Endothelial cell of umbilical vein (primary cell): ENCODE data around the gene NTN1. TPM values are rescaled to one million over a fixed set of nuclear protein-coding genes. Genes with fewer than 3 reads are reported as not detected.

Source experiments
- BruUV-seq: library from RNA; stranded (reverse); fragments of 400-500 nt; replicated peaks from 2 replicates; lab custom pipeline; 2021; lab: Mats Ljungman, UMichigan
- CTCF ChIA-PET: fragments of 300-600, 350-600 bp; sonication (Branson Sonifier 250); formaldehyde crosslinking; loops from one replicate; lab custom pipeline; 2021; ENCODE audit warnings: antibody characterized with exemption, inconsistent platforms; lab: Charles Lee
- POLR2A ChIA-PET: fragments of 300-600, 350-600 bp; sonication (Branson Sonifier 250); formaldehyde crosslinking; loops from one replicate; lab custom pipeline; 2021; ENCODE audit warnings: antibody characterized with exemption, inconsistent platforms; lab: Charles Lee
- DNase-seq: peaks from one replicate; pipeline ENCODE4 v3.0.0-alpha.2; 2011; ENCODE audit warnings: low read depth, low spot score
- FAIRE-seq: peaks from 2 replicates; lab custom pipeline; 2011; peaks lifted over from hg19 to GRCh38; lab: Jason Lieb, UNC
- H2AFZ ChIP-seq: 2 replicates; pipeline ENCODE4 v1.6.0; 2012; ENCODE audit warnings: low read depth, low read length, control low read depth, inconsistent platforms
- H3K27ac ChIP-seq: 2 replicates; pipeline ENCODE4 v1.5.1; 2011; ENCODE audit warnings: low read depth, mild to moderate bottlenecking, control low read depth, low read length, moderate library complexity; ENCODE audit not compliant: insufficient read depth
- H3K27me3 ChIP-seq, 2 experiments: 2 replicates each; pipeline versions ENCODE4 v1.6.0 to v1.6.1; 2011; ENCODE audit warnings: low read length in 2 of 2, mixed read lengths in 1 of 2; ENCODE audit not compliant: control insufficient read depth in 2 of 2, insufficient read depth in 2 of 2
- H3K36me3 ChIP-seq, 2 experiments: 2 replicates in 1 of 2; 3 replicates in 1 of 2; pipeline ENCODE4 v1.5.1; 2011; ENCODE audit warnings: low read length in 2 of 2, mild to moderate bottlenecking in 1 of 2, moderate library complexity in 1 of 2; ENCODE audit not compliant: control insufficient read depth in 2 of 2, insufficient read depth in 2 of 2; ENCODE audit errors: extremely low read depth in 1 of 2
- H3K4me1 ChIP-seq: 3 replicates; pipeline ENCODE4 v1.5.1; 2011; ENCODE audit warnings: mild to moderate bottlenecking, low read length; ENCODE audit not compliant: control insufficient read depth, insufficient read depth; ENCODE audit errors: extremely low read depth
- H3K4me2 ChIP-seq: 2 replicates; pipeline ENCODE4 v1.6.1; 2011; ENCODE audit warnings: low read length, control low read depth, mixed read lengths; ENCODE audit not compliant: insufficient read depth
- H3K4me3 ChIP-seq, 3 experiments: fragments of 200-600 bp in 1 of 3; sonication (generic), shearing (Covaris generic) in 1 of 3; replicated peaks in 1 of 3; 2 replicates each; pipeline ENCODE4 v1.5.1; 2011 to 2016; ENCODE audit warnings: control low read depth in 3 of 3, low read length in 3 of 3, mild to moderate bottlenecking in 2 of 3, inconsistent platforms in 1 of 3, low read depth in 1 of 3, moderate library complexity in 1 of 3; ENCODE audit not compliant: insufficient read depth in 1 of 3
- H3K79me2 ChIP-seq: 2 replicates; pipeline ENCODE4 v1.6.0; 2012; ENCODE audit warnings: low read length, inconsistent platforms; ENCODE audit not compliant: control insufficient read depth, insufficient read depth
- H3K9ac ChIP-seq: replicated peaks from 2 replicates; pipeline ENCODE3; 2011; ENCODE audit warnings: low read length, control low read depth; ENCODE audit not compliant: insufficient read depth; ENCODE audit errors: extremely low read depth
- H3K9me1 ChIP-seq: replicated peaks from 3 replicates; pipeline ENCODE4 v1.6.0; 2011; ENCODE audit warnings: mild to moderate bottlenecking, low read length; ENCODE audit not compliant: control insufficient read depth, insufficient read depth; ENCODE audit errors: extremely low read depth
- H3K9me3 ChIP-seq: replicated peaks from 2 replicates; pipeline ENCODE4 v1.5.1; 2012; ENCODE audit warnings: low read length, inconsistent platforms; ENCODE audit not compliant: control insufficient read depth, insufficient read depth
- H4K20me1 ChIP-seq: replicated peaks from 2 replicates; pipeline ENCODE3; 2011; ENCODE audit warnings: mild to moderate bottlenecking, low read length; ENCODE audit not compliant: control insufficient read depth, insufficient read depth; ENCODE audit errors: extremely low read depth
- CTCF ChIP-seq, 2 donors: IDR thresholded peaks; 1 replicate in 1 of 2; 2 replicates in 1 of 2; pipeline ENCODE4 v1.5.1; 2011; ENCODE audit warnings: low read length in 2 of 2, mild to moderate bottlenecking in 2 of 2, moderate library complexity in 2 of 2, control low read depth in 1 of 2, inconsistent platforms in 1 of 2, low read depth in 1 of 2; ENCODE audit not compliant: insufficient read depth in 1 of 2; ENCODE audit errors: extremely low read depth in 1 of 2
- EZH2 ChIP-seq: IDR thresholded peaks from 2 replicates; pipeline ENCODE4 v1.6.1; 2012; ENCODE audit warnings: borderline replicate concordance, low read depth, mild to moderate bottlenecking, moderate library complexity, low read length, inconsistent platforms; ENCODE audit not compliant: severe bottlenecking
- FOS ChIP-seq: IDR thresholded peaks from 2 replicates; pipeline ENCODE4 v1.6.1; 2011; ENCODE audit warnings: mild to moderate bottlenecking, low read length, moderate library complexity, borderline replicate concordance; ENCODE audit not compliant: insufficient read depth
- GATA2 ChIP-seq: IDR thresholded peaks from 2 replicates; pipeline ENCODE4 v1.7.0; 2011; ENCODE audit warnings: low read depth, mild to moderate bottlenecking, moderate library complexity, mixed read lengths, low read length; ENCODE audit not compliant: insufficient read length, insufficient read depth
- JUN ChIP-seq: IDR thresholded peaks from 2 replicates; pipeline ENCODE4 v1.6.1; 2011; ENCODE audit warnings: borderline replicate concordance, low read depth; ENCODE audit not compliant: insufficient read length, insufficient read depth
- MAX ChIP-seq: IDR thresholded peaks from 2 replicates; pipeline ENCODE4 v1.6.1; 2011; ENCODE audit not compliant: insufficient read depth, insufficient read length
- MYC ChIP-seq: IDR thresholded peaks from one replicate; pipeline ENCODE4 v1.6.1; 2011; ENCODE audit warnings: mild to moderate bottlenecking, low read depth, low read length
- POLR2A ChIP-seq: IDR thresholded peaks from 2 replicates; pipeline ENCODE4 v1.6.1; 2012; ENCODE audit warnings: low read depth, mild to moderate bottlenecking, control low read depth, low read length
- POLR2AphosphoS5 ChIP-seq: IDR thresholded peaks from 2 replicates; pipeline ENCODE4 v1.6.1; 2012; ENCODE audit warnings: low read depth, mild to moderate bottlenecking, control low read depth, low read length, moderate library complexity; ENCODE audit not compliant: insufficient read depth
- dilution Hi-C: fragments of 300-500 bp; cut with MboI; formaldehyde crosslinking; loops from one replicate; pipeline ENCODE4 v1.15.0; 2019; ENCODE audit warnings: low sequenced_read_pairs; ENCODE audit not compliant: extremely low pct_ligation_motif_present
- intact Hi-C: fragments of 100-400 bp; cut with micrococcal nuclease; formaldehyde crosslinking; loops from one replicate; pipeline ENCODE4 v1.10.0; 2022
- polyA plus RNA-seq, 4 experiments: library from polyadenylated mRNA; depleted of rRNA in 3 of 4; stranded (reverse) in 3 of 4; unstranded in 1 of 4; fragments of >200 nt; gene quantifications; 2 replicates each; pipeline versions ENCODE4 v1.2.1 to v1.2.3, GENCODE V29; 2011 to 2012; ENCODE audit warnings: missing spikeins in 1 of 4
- total RNA-seq: library from RNA; stranded (reverse); gene quantifications from 2 replicates; pipeline ENCODE4 v1.2.3, GENCODE V29; 2021

NTN1 gene
- total and polyA plus RNA-seq, 2 donors (not counting 3 experiments of a cell fraction or from before 2014, with no cell fraction given) = 0.10 to 0.18 TPM

- H3K9ac ChIP-seq = no peak overlapping the region
- no peaks in the 10 kb centered on the region for H3K27me3 ChIP-seq
- no peak for FAIRE-seq
- TF ChIP-seq GATA2 (no peak), MAX (no peak), JUN (no peak), POLR2AphosphoS5 (no peak), EZH2 (no peak), POLR2A (no peak), MYC (no peak), FOS (no peak), CTCF (IDR thresholded peaks at IDR 0.05; ENCODE audit: extremely low read depth in 1 of 2, insufficient read depth in 1 of 2, low read depth in 1 of 2, low read length in 2 of 2) (no peak)
- dilution Hi-C loops (no loop called here), intact Hi-C loops (no loop called here)
- BruUV-seq = no TSS peak
- no peak overlapping the region for H3K27ac ChIP-seq
- no peak overlapping the region for H3K4me2 ChIP-seq
- DNase-seq = no peak
- ChIA-PET CTCF (no interaction called here), POLR2A (no interaction called here)
- H3K4me1 ChIP-seq = no peaks in the 10 kb centered on the region
- H3K9me1 ChIP-seq = no peaks in the 10 kb centered on the region
- H3K36me3 ChIP-seq = no peaks in the 10 kb centered on the region
- no peak overlapping the region for H3K4me3 ChIP-seq
- H4K20me1 ChIP-seq = no peaks in the 10 kb centered on the region
- H3K79me2 ChIP-seq = no peaks in the 10 kb centered on the region
- H3K9me3 ChIP-seq = no peaks in the 10 kb centered on the region
- H2AFZ ChIP-seq = no peak overlapping the region
Observed at GRCh38 chr17:9132291-9132690, 111.0 kb downstream of the NTN1 start.
